Measurements from ENCODE around the gene AGMO. TPM values are rescaled to one million over a fixed set of nuclear protein-coding genes. Genes with fewer than 3 reads are reported as not detected.

AGMO gene
- total RNA-seq, 1 experiment from 2014 or later: 0.77 TPM

DNA sequence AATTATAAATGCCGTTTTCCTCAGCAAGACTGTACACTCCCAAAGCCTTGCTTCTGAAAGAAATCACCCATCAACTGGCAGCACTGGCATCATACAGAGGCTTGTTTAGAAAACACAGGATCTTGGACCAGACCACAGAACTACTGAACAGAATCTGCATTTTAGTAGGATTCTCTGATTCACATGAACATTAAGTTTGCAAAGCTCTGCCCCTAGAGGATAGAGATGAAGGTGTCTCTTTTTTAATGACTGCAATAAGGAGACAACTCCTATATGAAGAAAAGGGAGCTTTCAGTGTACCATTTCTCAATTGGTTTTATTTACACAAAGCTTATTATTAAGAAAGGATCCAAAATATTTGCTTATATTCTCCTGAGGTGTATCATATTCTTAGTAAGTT lies 172.7 kb downstream of the AGMO start:
- Mint-ChIP-seq H3K27me3 (ENCODE audit: low read depth) (no peaks in the 10 kb centered on the region), H3K27ac (no peak overlapping the region), H3K9me3 (no peaks in the 10 kb centered on the region), H3K36me3 (no peaks in the 10 kb centered on the region), H3K4me1 (peaks cover 2% of the 10 kb centered on the region; the same call in 1 of the 2 replicates), H3K4me3 (no peak overlapping the region)
- no peak for DNase-seq (ENCODE audit: low spot score)
- peak; percentile 43; the same call in 1 of the 2 replicates for ATAC-seq
- POLR2A ChIA-PET: no interaction called here
- CTCF ChIA-PET: interaction anchor here (0.9 to 1.2 kb wide), 3 partner anchors 9 to 616 kb away, joined by 3 to 4 read pairs (median 4); no protein-coding TSS in a partner anchor
- TF ChIP-seq, protein P1, sequence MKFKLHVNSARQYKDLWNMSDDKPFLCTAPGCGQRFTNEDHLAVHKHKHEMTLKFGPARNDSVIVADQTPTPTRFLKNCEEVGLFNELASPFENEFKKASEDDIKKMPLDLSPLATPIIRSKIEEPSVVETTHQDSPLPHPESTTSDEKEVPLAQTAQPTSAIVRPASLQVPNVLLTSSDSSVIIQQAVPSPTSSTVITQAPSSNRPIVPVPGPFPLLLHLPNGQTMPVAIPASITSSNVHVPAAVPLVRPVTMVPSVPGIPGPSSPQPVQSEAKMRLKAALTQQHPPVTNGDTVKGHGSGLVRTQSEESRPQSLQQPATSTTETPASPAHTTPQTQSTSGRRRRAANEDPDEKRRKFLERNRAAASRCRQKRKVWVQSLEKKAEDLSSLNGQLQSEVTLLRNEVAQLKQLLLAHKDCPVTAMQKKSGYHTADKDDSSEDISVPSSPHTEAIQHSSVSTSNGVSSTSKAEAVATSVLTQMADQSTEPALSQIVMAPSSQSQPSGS (CRISPR knock-in tag; IDR thresholded peaks at IDR 0.05; ENCODE audit: borderline replicate concordance, low read depth): no peak
- TF ChIP-seq, protein P2, sequence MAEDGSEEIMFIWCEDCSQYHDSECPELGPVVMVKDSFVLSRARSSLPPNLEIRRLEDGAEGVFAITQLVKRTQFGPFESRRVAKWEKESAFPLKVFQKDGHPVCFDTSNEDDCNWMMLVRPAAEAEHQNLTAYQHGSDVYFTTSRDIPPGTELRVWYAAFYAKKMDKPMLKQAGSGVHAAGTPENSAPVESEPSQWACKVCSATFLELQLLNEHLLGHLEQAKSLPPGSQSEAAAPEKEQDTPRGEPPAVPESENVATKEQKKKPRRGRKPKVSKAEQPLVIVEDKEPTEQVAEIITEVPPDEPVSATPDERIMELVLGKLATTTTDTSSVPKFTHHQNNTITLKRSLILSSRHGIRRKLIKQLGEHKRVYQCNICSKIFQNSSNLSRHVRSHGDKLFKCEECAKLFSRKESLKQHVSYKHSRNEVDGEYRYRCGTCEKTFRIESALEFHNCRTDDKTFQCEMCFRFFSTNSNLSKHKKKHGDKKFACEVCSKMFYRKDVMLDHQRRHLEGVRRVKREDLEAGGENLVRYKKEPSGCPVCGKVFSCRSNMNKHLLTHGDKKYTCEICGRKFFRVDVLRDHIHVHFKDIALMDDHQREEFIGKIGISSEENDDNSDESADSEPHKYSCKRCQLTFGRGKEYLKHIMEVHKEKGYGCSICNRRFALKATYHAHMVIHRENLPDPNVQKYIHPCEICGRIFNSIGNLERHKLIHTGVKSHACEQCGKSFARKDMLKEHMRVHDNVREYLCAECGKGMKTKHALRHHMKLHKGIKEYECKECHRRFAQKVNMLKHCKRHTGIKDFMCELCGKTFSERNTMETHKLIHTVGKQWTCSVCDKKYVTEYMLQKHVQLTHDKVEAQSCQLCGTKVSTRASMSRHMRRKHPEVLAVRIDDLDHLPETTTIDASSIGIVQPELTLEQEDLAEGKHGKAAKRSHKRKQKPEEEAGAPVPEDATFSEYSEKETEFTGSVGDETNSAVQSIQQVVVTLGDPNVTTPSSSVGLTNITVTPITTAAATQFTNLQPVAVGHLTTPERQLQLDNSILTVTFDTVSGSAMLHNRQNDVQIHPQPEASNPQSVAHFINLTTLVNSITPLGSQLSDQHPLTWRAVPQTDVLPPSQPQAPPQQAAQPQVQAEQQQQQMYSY (CRISPR knock-in tag; IDR thresholded peaks at IDR 0.05): no peak
- TF ChIP-seq NFATC4 (CRISPR knock-in tag; IDR thresholded peaks at IDR 0.05) (no peak), HMGA2 (CRISPR knock-in tag; IDR thresholded peaks at IDR 0.05) (no peak), TEAD1 (CRISPR knock-in tag; IDR thresholded peaks at IDR 0.05) (no peak), SMAD4 (CRISPR knock-in tag; IDR thresholded peaks at IDR 0.05) (no peak), ETV6 (CRISPR knock-in tag; IDR thresholded peaks at IDR 0.05) (no peak), MYBL2 (CRISPR knock-in tag; IDR thresholded peaks at IDR 0.05) (no peak), ZBTB21 (CRISPR knock-in tag; IDR thresholded peaks at IDR 0.05; ENCODE audit: borderline replicate concordance) (no peak), NFYB (CRISPR knock-in tag; conservative IDR thresholded peaks at IDR 0.05; ENCODE audit: low read depth) (no peak), OVOL2 (CRISPR knock-in tag; IDR thresholded peaks at IDR 0.05; ENCODE audit: borderline replicate concordance) (no peak)
- TF ChIP-seq, protein P3, sequence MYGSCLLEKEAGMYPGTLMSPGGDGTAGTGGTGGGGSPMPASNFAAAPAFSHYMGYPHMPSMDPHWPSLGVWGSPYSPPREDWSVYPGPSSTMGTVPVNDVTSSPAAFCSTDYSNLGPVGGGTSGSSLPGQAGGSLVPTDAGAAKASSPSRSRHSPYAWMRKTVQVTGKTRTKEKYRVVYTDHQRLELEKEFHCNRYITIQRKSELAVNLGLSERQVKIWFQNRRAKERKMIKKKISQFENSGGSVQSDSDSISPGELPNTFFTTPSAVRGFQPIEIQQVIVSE (CRISPR knock-in tag; IDR thresholded peaks at IDR 0.05; ENCODE audit: borderline replicate concordance): no peak
- TF ChIP-seq, protein P4, sequence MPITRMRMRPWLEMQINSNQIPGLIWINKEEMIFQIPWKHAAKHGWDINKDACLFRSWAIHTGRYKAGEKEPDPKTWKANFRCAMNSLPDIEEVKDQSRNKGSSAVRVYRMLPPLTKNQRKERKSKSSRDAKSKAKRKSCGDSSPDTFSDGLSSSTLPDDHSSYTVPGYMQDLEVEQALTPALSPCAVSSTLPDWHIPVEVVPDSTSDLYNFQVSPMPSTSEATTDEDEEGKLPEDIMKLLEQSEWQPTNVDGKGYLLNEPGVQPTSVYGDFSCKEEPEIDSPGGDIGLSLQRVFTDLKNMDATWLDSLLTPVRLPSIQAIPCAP (CRISPR knock-in tag; IDR thresholded peaks at IDR 0.05): no peak
- TF ChIP-seq, protein P5, sequence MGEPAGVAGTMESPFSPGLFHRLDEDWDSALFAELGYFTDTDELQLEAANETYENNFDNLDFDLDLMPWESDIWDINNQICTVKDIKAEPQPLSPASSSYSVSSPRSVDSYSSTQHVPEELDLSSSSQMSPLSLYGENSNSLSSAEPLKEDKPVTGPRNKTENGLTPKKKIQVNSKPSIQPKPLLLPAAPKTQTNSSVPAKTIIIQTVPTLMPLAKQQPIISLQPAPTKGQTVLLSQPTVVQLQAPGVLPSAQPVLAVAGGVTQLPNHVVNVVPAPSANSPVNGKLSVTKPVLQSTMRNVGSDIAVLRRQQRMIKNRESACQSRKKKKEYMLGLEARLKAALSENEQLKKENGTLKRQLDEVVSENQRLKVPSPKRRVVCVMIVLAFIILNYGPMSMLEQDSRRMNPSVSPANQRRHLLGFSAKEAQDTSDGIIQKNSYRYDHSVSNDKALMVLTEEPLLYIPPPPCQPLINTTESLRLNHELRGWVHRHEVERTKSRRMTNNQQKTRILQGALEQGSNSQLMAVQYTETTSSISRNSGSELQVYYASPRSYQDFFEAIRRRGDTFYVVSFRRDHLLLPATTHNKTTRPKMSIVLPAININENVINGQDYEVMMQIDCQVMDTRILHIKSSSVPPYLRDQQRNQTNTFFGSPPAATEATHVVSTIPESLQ (CRISPR knock-in tag; IDR thresholded peaks at IDR 0.05): no peak
- TF ChIP-seq, protein P6, sequence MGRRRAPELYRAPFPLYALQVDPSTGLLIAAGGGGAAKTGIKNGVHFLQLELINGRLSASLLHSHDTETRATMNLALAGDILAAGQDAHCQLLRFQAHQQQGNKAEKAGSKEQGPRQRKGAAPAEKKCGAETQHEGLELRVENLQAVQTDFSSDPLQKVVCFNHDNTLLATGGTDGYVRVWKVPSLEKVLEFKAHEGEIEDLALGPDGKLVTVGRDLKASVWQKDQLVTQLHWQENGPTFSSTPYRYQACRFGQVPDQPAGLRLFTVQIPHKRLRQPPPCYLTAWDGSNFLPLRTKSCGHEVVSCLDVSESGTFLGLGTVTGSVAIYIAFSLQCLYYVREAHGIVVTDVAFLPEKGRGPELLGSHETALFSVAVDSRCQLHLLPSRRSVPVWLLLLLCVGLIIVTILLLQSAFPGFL (CRISPR knock-in tag; IDR thresholded peaks at IDR 0.05; ENCODE audit: borderline replicate concordance): no peak
